ENCODE measurements around the gene DUSP22.

Gene DUSP22

GRCh38 chr6:352474-352873 is 60.2 kb downstream of the DUSP22 start:
- TF ChIP-seq, protein P1, sequence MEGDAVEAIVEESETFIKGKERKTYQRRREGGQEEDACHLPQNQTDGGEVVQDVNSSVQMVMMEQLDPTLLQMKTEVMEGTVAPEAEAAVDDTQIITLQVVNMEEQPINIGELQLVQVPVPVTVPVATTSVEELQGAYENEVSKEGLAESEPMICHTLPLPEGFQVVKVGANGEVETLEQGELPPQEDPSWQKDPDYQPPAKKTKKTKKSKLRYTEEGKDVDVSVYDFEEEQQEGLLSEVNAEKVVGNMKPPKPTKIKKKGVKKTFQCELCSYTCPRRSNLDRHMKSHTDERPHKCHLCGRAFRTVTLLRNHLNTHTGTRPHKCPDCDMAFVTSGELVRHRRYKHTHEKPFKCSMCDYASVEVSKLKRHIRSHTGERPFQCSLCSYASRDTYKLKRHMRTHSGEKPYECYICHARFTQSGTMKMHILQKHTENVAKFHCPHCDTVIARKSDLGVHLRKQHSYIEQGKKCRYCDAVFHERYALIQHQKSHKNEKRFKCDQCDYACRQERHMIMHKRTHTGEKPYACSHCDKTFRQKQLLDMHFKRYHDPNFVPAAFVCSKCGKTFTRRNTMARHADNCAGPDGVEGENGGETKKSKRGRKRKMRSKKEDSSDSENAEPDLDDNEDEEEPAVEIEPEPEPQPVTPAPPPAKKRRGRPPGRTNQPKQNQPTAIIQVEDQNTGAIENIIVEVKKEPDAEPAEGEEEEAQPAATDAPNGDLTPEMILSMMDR (IDR thresholded peaks at IDR 0.05): no peak
- peaks cover 41% of the 10 kb centered on the region for H3K4me1 Mint-ChIP-seq
- H3K9me3 Mint-ChIP-seq: peaks cover 97% of the 10 kb centered on the region
- DNase-seq: no peak
- no peaks in the 10 kb centered on the region for H3K27me3 Mint-ChIP-seq (ENCODE audit: low read depth, poor library complexity)
- peaks cover 16% of the 10 kb centered on the region for H3K36me3 Mint-ChIP-seq (ENCODE audit: low read depth)
- H3K4me3 Mint-ChIP-seq: no peak overlapping the region
- no peak overlapping the region for H3K27ac Mint-ChIP-seq

DNA sequence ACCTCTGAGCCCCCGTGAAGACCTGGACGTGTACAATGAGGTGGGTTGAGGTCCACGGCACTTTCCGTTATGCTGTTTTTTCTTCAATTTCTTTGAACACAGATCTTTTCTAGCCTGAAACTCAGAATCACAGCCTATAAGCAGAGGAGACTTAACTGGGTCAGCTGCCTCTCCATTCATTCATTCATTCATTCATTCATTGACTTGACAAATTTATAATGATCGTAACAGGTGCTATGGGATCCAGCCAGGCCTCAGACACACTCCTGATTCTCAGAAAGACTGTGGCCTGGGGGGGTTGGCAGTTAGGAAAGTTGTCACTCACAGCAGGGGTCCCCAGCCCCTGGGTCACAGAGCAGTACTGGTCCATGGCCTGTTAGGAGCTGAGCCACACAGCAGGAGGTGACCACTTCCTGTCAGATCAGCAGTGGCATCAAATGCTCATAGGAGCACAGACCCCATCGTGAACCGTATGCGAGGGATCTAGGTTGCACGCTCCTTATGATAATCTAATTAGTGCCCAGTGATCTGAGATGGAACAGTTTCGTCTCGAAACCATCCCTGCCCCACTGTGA is 60.7 kb downstream of the DUSP22 start:
- H3K4me3 Mint-ChIP-seq: no peak overlapping the region
- H3K27ac Mint-ChIP-seq: peak overlapping the region; percentile 56
- peaks cover 13% of the 10 kb centered on the region for H3K36me3 Mint-ChIP-seq (ENCODE audit: low read depth)
- H3K4me1 Mint-ChIP-seq: peaks cover 41% of the 10 kb centered on the region
- no peaks in the 10 kb centered on the region for H3K27me3 Mint-ChIP-seq (ENCODE audit: low read depth, poor library complexity)
- DNase-seq: no peak
- TF ChIP-seq, protein P1 (IDR thresholded peaks at IDR 0.05): no peak
- H3K9me3 Mint-ChIP-seq: peaks cover 97% of the 10 kb centered on the region

DNA sequence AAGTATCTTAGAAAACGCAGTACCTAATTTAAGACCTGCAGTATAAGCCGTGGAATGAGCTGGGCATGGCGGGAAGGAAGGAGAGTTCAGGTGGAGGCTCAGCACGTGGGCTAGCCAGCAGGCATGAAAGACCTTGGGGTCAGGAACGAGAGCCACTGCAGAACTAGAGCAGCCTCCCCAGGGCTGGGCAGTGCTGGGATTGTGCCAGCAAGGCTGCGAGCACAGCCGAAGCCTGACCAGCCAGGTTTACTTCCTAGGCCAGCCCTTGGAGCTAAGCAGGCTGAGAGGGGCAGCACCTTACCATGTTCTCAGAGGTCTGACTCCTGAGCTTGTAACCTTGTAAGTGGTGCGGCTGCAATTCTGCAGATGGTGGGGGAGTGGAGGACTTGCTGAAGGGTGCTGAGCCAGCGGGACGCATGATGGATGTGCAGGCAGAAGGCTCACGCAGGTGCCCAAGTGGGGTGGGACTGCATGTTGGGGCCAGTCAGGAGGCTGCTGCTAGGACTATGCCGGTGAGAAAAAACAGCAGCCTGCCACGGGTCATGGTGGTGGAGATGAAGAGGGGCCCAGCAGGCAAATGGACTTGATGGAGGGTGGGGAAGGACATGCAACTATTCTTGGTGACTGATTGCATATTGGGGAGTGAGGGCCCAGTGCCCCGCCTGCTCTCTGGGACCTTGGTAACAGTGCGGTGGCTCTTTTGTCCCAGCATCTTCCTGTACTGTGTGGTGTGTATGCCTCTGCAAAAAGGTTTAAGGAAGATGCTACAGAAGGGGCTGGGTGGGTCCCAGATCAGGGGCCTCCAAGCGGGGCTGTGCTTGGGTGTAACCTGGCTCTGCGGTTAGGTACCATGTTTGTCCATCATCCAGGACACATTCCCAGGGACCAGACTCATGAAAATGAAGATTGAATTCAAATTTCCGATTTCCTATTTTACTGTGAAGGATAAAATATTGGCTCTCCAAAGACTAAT is 61.6 kb downstream of the DUSP22 start:
- DNase-seq: no peak
- H3K4me3 Mint-ChIP-seq: no peak overlapping the region
- TF ChIP-seq, protein P1 (IDR thresholded peaks at IDR 0.05): no peak
- H3K4me1 Mint-ChIP-seq: peaks cover 41% of the 10 kb centered on the region
- peaks cover 5% of the 10 kb centered on the region for H3K36me3 Mint-ChIP-seq (ENCODE audit: low read depth)
- H3K27me3 Mint-ChIP-seq (ENCODE audit: low read depth, poor library complexity): no peaks in the 10 kb centered on the region
- H3K9me3 Mint-ChIP-seq: peaks cover 98% of the 10 kb centered on the region
- peak overlapping the region; percentile 56 for H3K27ac Mint-ChIP-seq

DNA sequence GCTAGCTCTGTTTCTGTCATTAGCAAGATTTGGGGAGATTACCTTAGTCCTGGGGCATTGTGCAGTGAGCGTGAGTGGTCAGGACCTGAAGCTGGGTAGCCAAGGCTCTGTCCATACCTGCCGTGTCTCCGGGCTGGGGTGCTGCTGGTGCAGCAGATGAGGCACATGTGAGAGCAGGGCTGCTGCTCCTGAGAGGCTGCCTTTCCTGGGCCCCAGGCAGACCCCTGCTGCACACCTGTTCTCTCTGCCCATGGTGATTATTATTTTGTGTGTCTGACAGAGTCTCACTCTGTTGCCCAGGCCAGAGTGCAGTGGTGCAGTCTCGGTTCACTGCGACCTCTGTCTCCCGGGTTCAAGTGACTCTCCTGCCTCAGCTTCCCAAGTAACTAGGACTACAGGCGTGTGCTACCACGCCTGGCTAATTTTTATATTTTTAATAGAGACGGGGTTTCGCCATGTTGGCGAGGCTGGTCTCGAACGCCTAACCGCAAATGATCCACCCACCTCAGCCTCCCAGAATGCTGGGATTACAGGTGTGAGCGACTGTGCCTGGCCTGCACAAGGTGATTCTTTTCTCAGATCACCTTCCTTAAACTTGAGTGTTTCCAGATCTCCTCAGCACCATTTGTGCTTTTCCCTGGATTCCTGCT is 62.5 kb downstream of the DUSP22 start:
- H3K4me1 Mint-ChIP-seq: peaks cover 41% of the 10 kb centered on the region
- no peak overlapping the region for H3K27ac Mint-ChIP-seq
- H3K27me3 Mint-ChIP-seq (ENCODE audit: low read depth, poor library complexity): no peaks in the 10 kb centered on the region
- no peaks in the 10 kb centered on the region for H3K36me3 Mint-ChIP-seq (ENCODE audit: low read depth)
- H3K9me3 Mint-ChIP-seq: peaks cover 98% of the 10 kb centered on the region
- H3K4me3 Mint-ChIP-seq: no peak overlapping the region
- no peak for DNase-seq
- TF ChIP-seq, protein P1 (IDR thresholded peaks at IDR 0.05): no peak

DNA sequence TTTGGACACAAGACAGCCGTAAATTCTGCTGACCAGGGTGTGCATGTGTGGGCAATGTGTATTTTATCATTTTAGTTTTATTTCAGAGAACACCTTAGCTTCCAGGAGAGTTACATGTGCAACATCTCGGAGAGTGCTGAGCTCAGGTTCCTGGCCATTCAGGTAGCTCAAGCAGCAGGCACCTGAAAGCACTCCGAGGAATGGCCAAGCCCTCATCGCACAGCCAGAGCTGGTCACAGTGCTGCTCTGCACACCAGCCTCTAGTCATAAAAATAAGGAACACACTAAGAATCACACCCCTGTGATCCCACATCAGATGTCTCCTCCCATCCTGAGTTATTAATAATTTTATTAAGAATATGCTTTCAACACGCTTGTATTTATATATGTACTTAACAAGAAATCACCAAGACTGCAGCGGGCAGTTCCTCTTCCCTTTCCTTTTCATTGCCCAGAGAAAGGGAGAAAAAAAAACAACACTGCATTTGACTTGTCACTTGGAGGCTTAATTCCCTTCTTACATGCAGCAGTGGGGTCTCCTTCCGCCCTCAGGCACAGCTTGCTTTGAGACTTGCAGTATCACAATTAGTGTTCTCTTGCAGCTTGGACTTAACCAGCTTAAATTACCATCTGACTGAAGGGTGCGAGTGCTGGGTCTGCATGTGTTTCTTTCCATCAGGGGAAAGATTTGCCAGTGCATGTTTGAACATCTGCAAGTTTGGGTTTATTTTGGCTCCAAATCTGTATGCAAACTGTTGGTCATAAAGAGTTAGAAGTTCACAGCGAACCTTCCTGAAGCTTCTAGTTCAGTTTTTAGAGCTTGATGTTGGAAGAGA is 63.3 kb downstream of the DUSP22 start:
- Mint-ChIP-seq H3K27me3 (ENCODE audit: low read depth, poor library complexity) (no peaks in the 10 kb centered on the region), H3K27ac (no peak overlapping the region), H3K4me3 (no peak overlapping the region), H3K9me3 (peaks cover 98% of the 10 kb centered on the region), H3K4me1 (peaks cover 41% of the 10 kb centered on the region), H3K36me3 (ENCODE audit: low read depth) (no peaks in the 10 kb centered on the region)
- TF ChIP-seq, protein P1 (IDR thresholded peaks at IDR 0.05): no peak
- no peak for DNase-seq

All from nephron progenitor cell (in vitro differentiated cells).